ENCODE data around the gene EBF4.

- TF ChIP-seq POLR2A (IDR thresholded peaks at IDR 0.05) = no peak
- TF ChIP-seq CTCF (IDR thresholded peaks at IDR 0.05) = no peak
These were observed 52.7 kb downstream of the EBF4 start for GRCh38 chr20:2745060-2745910.

Measured in right lobe of liver (tissue), 4 donors.